Stimulated activated CD8-positive, alpha-beta memory T cell treated with anti-CD3 and anti-CD28 coated beads, Interleukin-4, amount 100 ng/mL, for 48 hours (primary cell): ENCODE results near the gene BCDIN3D.

ENCODE experiments used
- DNase-seq: peaks from one replicate; pipeline ENCODE4 v3.0.0-alpha.2; 2020

Gene BCDIN3D

GRCh38 chr12:49818241-49818895 lies 24.5 kb downstream of the BCDIN3D start:
- DNase-seq, result no peak

- no peak for DNase-seq
Measured at GRCh38 chr12:49813131-49813530, 29.8 kb downstream of the BCDIN3D start.

GRCh38 chr12:49811961-49812401 lies 30.9 kb downstream of the BCDIN3D start:
- no peak for DNase-seq

GRCh38 chr12:49811136-49811535 lies 31.8 kb downstream of the BCDIN3D start:
- no peak for DNase-seq

- no peak for DNase-seq
Measured at GRCh38 chr12:49809906-49810389, 33.0 kb downstream of the BCDIN3D start.

GRCh38 chr12:49809381-49809905 lies 33.5 kb downstream of the BCDIN3D start:
- DNase-seq, result no peak

GRCh38 chr12:49808686-49809380 lies 34.1 kb downstream of the BCDIN3D start:
- no peak for DNase-seq

- no peak for DNase-seq
Measured at GRCh38 chr12:49807991-49808580, 34.8 kb downstream of the BCDIN3D start.

GRCh38 chr12:49806877-49807276 lies 36.0 kb downstream of the BCDIN3D start:
- no peak for DNase-seq

GRCh38 chr12:49806321-49806813 lies 36.5 kb downstream of the BCDIN3D start:
- no peak for DNase-seq

GRCh38 chr12:49805409-49805808 lies 37.5 kb downstream of the BCDIN3D start:
- DNase-seq, result no peak

- no peak for DNase-seq
Measured at GRCh38 chr12:49804821-49805220, 38.1 kb downstream of the BCDIN3D start.

GRCh38 chr12:49803693-49804450 lies 39.0 kb downstream of the BCDIN3D start:
- no peak for DNase-seq

GRCh38 chr12:49801141-49802063 lies 41.5 kb downstream of the BCDIN3D start:
- DNase-seq, result no peak

- DNase-seq, result no peak
Measured at GRCh38 chr12:49800421-49801140, 42.3 kb downstream of the BCDIN3D start.

GRCh38 chr12:49798934-49799333 lies 44.0 kb downstream of the BCDIN3D start:
- DNase-seq, result no peak

GRCh38 chr12:49798248-49798647 lies 44.7 kb downstream of the BCDIN3D start:
- no peak for DNase-seq

- DNase-seq, result no peak
Measured at GRCh38 chr12:49797449-49797776, 45.5 kb downstream of the BCDIN3D start.

GRCh38 chr12:49796606-49797448 lies 46.1 kb downstream of the BCDIN3D start:
- DNase-seq, result no peak

- no peak for DNase-seq
Measured at GRCh38 chr12:49796155-49796554, 46.8 kb downstream of the BCDIN3D start.
